SW 1271 (cell line): ENCODE data around the gene PKDCC.
"Not testable (repeated sequence)": the region's sequence is repeated elsewhere in the genome, so short reads cannot be mapped to it uniquely, and the experiment has no call there.

Experiments used
- DNase-seq, 2 experiments: peaks; one replicate each; lab custom pipeline; 2025; lab: John Stamatoyannopoulos, UW

Gene PKDCC

DNA sequence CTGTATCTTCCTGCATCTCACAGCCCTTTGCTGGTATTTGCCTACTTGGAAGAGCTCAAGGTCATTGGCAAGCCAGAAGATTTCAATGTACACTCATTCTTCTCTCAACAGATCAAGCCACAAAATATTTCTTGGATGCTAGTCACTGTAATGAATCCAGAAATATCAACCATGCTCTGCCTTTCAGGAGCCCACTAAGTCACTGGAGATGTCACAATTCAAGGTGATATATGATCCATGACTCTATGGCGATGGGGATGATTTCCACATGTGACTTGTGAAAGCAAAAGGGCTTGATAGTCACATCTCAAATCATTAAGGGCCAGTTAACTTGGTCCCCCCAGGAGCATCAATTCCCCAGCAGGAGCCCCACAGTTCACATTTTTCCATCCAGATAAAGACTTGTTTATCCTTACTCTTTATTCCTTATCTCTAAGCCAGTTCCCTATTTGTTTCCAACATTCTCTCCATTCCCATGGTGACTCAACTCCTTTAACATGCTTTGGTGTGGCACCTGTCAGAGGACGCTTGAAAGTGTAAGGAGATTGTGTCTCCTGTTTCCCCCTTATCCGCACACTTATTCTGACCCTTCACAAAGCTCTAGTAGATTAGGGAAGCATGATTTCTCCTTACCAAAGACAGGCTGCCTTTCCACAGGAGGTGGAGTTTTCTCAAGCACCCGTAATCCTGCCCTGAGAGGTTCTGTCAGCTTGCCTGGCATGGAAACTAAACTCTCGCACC is 15.8 kb downstream of the PKDCC start:
- no peak for DNase-seq

DNA sequence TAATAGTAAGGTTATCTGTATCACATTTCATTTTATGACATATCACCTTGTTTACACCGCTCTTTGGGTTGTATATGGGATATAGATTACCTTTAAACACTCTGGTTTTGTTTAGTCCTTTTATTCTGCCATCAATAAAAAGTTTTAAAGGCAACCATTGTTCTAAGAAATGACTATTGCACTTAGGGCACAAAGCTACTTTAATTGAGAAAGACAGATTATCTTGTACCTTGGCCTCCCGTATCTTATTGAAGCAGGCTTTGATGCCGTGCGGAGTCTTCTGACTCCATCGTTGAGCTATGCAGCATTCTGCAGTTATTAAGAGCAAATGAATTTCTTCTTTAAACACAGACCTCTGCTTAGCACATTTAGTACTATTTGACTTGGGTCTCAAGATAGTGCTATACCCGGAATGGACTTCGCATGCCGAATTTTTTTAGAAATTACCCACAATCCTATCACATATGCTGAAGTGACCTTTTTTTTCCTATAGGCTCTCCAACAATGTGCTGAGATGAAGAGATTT is 16.7 kb downstream of the PKDCC start:
- DNase-seq, result no peak

DNA sequence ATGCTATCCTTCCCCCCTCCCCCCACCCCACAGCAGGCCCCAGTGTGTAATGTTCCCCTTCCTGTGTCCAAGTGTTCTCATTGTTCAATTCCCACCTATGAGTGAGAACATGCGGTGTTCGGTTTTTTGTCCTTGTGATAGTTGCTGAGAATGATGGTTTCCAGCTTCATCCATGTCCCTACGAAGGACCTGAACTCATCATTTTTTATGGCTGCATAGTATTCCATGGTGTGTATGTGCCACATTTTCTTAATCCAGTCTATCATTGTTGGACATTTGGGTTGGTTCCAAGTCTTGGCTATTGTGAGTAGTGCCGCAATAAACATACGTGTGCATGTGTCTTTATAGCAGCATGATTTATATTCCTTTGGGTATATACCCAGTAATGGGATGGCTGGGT is 17.9 kb downstream of the PKDCC start:
- DNase-seq, result not testable (repeated sequence)

DNA sequence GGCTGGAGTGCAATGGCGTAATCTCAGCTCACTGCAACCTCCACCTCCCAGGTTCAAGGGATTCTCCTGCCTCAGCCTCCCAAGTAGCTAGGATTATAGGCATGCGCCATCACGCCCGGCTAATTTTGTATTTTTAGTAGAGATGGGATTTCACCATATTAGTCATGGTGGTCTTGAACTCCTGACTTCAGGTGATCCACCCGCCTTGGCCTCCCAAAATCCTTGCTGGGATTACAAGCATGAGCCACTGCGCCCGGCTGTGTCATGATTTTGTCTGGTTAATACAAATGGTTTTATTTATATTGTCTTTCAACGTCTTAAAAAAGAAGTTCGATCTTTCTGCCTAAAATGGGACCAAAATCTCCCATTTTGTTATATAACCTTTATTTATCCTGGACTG is 19.2 kb downstream of the PKDCC start:
- DNase-seq, result not testable (repeated sequence)

DNA sequence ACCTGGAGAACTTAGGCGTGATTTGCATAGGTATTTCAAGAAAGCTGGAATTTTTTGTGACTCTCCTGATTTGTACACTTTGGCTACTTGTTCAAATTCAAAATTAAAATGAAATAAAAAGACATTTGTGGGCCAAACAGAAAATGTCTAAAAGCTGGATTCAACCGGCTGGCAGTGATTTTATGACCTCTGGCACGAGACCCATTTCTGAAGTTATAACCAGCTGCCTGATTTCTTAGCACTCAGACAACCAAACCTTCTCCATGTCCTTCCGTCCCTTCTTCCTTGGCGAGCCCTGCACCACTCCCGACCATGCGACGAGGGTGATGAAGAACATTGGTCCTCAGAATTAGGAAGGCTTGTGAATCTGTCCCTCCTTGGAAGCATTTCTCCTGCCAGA is 19.7 kb downstream of the PKDCC start:
- no peak for DNase-seq

DNA sequence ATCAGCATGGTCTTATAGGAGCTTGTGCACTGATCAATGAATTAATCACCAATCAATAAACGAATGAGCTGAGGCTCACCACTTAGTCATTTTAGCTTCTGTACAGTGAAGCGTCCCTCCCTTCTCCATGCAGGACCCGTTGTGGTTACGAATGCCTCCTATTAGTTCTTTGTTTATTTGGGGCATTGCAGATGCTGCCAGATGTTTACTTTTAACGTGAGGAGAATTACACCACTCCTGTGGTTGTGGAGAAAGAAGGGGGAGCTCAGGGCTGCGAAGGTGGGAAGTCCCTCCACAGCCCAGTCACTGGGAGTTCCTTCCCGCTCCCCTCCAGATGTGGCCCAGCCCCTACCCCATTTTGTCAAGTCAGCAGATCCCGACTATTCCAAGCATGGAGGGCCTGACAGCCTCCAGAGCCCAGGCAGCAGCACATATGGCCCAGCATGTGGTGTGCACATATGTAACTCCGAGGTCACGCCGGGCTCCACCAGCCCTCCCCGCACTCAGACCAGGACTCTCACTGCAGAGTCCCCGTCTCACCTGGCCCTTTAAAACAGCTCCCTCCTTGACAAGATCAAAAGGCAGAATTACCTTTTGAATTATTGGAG is 20.9 kb downstream of the PKDCC start:
- no peak for DNase-seq

DNA sequence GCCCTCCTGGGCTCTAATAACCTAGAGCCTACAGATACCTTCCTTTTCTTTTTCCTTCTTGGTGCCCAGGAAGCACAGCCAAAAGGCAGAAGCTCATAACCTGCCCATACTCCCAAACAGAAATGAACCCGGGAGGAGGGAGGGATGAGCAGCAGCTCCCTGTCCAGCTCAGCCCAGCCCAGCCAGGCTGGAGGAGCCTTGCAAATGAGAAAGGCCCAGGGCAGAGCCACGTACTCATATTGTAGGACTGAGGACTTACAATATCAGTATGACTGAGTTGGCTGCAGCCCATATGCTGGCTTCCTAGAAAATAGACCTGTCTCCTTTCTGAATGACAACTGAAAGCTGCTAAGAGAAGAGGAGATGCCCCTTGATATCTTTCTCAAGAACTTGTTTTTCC is 21.7 kb downstream of the PKDCC start:
- no peak for DNase-seq

DNA sequence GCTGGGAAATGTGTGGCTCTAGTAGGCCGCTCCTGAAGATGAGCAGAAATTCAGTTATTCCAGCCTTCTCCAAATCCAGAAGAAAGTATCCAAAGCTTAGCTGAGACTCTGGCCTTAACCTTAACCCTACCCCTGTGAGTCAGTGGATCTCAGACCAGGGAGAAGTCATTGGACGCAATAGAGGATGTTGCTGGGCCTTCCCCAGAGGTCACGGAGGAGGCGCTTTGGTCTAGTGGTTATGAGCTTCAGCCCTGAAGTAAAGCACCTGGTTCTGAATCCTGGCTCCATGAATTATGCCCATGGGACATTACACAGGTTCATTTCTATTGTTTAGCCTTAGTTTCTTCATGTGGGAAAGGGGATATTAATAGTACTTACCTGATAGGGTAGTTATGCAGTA is 24.0 kb downstream of the PKDCC start:
- no peak for DNase-seq

DNA sequence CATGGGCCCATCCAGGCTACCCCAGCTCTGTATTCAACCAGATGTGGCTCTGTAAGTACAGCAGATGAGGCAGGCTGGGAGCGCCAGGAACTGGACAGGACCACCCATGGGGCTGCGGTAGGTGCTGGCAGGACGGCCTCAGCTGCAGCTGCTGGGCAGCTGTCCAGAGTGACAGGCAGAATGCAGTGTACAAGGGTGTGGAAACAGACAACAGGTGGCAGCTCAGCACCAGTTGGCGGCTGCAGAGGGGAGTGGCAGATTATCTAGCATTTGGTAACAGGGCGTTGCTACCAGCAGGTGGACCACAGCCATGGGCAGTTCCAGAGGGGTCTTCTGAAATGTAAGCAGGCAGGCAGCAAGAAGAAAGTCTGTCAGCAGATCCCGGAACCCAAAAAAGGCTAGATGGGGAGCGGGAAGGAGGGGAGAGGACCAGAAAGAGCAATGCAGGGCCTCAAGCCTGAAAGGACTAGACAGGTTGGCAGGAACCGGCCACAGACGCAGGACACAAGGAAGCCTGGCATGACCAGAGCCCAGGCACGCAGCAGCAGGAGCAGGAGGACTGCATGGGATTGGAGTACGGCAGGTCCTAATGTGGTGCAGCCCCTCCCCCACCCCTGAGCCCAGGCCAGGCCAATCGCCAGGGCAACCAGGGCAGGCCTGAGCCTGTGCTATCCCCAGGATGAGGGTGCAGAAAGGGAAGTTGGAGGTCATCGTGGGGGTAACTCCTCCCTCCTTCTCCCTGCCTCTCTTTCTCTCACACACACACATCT is 24.7 kb downstream of the PKDCC start:
- DNase-seq, result no peak

DNA sequence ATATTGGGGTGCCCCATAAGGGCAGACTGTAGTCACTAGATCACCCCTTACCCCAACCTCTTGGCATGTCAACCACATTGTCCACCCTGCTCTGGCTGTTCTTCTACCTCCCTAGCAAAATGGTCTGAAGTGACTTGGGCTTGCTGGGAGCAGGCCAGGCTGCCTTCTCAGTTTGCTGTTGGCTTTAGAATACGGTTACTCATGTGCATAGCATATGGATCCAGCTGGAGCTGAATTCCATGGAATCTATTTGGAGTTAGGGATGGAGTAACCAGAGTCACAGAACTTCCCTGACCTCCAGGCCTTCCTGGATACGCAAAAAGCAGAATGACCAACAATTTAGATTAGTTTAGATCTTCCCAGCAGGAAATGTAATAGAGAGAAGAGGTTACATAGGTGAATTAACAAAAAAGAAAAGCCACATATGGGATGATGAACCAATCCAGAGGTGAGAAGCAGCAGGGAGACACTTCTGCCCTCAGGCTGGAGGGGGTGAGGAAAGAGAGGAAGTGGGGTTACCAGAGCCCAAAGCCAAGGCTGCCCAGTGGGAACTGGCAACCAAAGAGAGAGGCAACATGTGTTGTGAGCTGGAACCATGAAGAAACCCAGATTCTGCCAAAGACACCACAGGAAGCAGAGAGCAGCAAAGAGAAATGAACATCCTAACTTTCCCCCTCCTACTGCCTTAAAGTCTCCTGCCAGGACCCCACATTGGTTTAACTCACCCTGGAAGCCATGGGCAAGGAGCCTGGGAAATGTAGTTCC is 26.1 kb downstream of the PKDCC start:
- no peak for DNase-seq

DNA sequence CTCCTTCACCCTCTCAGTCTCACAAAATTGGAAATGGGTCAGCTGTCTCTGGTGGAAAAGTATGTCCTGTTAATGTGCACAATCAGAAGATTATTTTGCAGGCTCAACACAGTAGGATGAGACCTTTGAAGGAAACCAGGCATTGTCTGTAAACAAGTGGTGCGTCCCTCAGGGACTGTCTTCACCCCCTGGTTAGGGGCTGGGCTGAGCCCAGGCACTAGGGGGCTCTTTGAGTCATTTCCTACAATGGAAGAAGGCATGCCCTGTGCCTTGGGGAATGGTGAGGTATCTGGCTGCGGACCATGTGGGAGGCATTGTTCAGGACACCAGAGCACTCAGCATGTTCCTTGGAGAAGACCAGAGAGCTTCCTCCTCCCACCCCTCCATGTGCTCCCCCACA is 26.8 kb downstream of the PKDCC start:
- no peak for DNase-seq

DNA sequence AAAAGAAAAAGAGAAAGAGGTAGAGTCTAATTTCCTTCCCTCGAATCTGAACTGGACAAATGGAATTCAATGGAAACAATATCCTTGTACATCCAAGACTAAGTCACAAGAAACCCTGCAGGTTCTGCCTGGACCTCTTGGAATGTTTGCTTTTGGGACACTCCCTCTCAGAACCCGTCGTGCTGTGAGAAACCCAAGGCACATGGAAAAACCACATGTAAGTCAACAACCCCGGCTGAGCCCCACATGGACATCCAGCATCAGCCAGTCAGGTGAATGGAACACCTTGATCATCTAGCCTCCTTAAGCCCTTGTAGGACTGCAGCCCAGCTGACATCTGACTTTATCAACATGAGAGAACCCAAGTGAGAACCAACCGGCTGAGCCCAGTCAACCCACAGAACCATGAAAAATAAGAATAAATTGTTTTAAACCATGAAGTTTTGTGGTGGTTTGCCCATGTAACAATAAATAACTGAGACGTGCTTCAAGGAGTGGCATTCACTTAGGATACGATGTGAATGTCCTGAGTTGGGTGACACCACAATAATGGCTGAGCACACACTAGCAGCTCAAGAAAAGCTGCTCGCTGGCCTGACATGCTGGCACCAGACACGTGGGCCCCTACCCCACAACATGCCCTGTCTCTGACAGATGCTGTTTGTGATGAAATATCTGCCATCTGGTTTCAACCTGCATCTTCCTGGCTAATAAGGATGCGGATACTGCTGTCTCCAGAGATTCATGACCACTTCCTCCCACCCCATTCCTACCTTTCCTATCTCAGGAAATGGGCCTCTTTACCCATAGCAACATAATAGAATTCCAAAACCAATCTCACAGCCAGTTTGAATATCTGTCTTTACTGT is 28.8 kb downstream of the PKDCC start:
- no peak for DNase-seq

DNA sequence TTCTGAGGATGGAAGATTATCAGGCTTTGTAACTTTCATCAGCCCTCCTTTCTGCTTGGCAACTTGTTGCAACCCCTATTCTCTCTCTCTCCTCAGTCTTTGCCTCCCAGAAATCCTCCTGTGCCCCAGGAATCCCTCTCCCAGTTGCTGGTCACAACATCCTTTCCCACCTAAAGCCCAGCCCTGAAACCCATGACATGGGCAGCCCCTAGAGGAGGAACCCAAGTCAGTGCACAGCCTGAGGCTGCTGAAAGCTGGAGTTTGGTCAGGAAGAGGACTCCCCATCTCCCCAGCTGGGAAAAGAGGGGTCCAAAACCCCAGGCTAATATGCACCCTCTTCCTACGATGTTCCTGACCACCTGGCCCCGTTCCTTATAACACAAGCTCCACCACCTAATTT is 29.5 kb downstream of the PKDCC start:
- DNase-seq, result no peak

DNA sequence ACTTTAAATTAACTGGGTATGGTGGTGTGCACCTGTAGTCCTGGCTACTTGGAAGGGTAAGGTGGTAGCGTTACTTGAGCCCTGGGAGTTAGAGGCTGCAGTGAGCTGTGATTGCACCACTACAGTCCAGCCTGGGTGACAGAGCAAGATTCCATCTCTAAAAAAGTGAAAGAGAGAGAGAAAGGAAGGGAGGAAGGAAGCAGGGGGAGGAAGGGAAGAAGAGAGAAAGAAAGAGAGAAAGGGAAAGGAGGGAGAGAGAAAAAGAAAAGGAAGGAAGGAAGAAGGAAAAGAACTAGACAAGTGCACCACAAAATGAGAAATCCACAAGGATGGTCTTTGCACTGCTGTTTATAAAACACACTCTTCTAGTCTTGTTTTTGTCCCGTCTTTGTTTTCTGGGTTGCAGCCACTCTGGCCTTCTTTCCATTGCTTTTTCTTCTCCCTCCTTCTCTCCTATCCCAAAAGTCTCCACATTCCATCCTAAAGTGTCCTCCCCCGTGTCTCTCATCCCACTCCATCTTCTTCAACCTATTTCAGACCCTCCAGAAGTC is 32.0 kb downstream of the PKDCC start:
- DNase-seq, result no peak

DNA sequence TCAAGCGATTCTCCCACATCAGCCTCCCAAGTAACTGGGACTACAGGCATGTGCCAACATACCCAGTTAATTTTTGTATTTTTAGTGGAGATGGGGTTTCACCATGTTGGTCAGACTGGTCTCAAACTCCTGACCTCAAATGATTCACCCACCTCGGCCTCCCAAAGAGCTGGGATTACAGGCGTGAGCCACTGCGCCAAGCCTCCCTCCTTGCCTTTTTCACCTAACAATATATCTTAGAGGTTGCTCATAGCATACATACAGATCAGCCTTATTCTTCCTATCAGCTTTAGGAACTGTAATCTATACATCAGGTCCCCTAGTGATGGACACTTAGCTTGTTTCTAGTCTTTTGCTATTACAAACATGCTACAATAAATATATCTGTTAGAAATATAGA is 33.3 kb downstream of the PKDCC start:
- not testable (repeated sequence) for DNase-seq

DNA sequence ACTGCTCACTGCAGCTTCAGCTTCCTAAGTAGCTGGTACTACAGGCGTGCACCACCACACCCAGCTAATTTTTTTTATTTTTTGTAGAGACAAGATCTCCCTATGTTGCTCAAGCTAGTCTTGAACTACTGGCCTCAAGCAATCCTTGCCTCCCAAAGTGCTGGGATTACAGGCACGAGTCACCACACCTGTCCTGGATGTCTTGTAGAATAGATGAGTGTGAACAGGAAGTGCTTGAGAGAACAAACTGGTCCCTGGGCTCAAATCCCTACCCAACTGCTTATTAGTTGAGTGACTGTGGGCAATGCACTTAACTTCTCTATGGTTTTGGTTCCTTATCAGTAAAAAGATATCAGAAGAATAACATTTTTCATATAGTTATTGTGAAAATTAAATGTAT is 34.2 kb downstream of the PKDCC start:
- DNase-seq, result no peak

DNA sequence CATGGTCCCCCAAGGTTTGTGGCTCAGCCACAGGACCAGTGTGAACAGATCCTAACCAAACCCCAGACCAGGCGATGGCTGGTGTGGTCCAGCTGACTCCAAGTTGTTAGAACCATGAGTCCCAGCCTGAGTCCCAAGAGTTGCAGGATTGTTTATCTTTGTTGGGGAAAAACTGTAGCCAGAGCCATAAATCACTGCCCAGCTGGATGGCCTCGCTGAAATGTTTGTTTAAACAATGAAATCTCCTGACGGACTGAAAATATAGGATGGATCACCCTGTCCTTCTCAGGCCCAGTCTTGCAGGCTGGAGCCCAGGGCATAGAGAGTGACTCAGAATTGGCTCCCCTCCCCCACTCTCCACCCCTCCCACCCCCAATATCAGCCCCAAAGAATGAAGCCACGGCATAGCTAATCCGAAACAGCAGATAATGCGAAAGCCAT is 36.4 kb downstream of the PKDCC start:
- no peak for DNase-seq

DNA sequence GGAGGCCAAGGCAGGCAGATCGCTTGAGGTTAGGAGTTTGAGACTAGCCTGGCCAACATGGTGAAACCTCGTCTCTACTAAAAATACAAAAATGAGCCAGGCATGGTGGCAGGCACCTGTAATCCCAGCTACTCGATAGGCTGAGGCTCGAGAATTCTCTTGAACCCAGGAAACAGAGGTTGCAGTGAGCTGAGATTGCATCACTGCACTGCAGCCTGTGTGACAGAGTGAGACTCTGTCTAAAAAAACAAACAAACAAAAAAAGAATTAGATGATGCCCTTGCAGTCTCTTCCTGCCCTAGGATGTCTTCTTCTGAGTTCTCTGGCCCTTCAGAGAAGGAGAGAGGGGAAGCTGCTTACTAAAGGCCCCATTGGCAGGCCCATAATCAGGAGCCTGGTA is 37.2 kb downstream of the PKDCC start:
- not testable (repeated sequence) for DNase-seq

DNA sequence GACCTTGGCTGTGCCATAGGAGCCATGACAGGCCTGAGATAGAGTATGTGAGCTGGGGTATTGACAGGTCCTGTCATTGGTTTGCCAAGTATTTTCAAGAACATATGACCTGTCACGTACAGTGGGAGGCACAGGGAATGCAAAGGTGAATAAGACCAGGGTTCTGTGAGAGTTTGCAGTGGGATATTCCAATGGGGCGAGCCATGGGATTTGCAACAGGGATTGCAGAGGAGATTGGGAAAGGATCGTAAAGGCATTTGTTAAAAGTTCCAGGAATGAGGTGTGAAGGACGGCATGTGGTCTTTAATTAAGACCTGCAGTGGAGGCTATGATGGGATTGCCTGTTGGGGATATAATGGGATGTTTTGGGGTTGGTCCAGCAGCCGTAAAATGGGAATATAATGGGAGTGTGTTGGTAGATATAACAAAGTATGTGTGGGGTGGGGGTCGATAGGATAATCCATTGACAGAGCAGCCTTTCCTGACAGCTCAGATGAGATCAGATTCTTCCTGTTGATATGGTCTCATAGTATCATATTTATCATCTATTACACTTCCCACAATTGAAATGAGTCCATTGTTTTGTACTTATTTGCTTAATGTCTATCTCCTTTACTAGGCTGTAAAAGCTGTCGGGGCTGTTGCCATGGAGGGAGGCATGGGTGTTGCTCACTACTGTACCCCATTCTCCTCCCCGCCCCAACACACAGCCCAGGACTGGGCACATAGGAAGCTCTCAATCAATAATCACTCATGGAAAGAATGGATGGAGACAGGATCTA is 38.1 kb downstream of the PKDCC start:
- no peak for DNase-seq

DNA sequence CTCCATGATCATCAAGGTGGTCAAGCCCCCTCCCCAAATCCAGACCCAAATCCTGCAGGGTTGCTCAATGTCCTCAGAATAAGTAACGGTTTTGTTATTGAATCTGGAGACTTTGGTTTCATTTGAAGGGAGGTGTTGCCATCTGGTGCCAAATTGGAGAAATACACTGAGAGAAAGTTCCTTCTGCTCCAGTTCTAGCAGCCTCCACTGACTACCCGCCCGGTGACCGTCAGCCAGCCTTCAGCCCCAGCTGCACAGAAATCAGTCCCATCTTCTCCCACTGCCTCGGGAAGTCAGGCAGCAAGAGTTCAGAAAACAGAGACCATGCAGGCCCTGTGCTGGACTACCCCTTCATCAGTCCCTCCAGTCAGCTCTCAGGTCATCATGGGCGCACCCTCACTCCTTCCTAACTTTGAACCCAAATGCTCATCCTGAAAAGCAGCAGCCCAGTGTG is 38.7 kb downstream of the PKDCC start:
- peak; percentile 29 to 67 for DNase-seq
